Chondrocyte (in vitro differentiated cells): ENCODE data around the gene CELF2. TPM values are rescaled to one million over a fixed set of nuclear protein-coding genes. Genes with fewer than 3 reads are reported as not detected.

Source experiments
- DNase-seq: peaks from one replicate; pipeline ENCODE4 v3.0.0; 2021; ENCODE audit warnings: mixed read lengths, low spot score
- H3K27ac Mint-ChIP-seq: one replicate; pipeline ENCODE4 v1.8.0; 2021; ENCODE audit warnings: mild to moderate bottlenecking, moderate library complexity, mixed read lengths; ENCODE audit not compliant: unreplicated experiment
- H3K27me3 Mint-ChIP-seq: 2 replicates; pipeline ENCODE4 v1.8.0; 2021; ENCODE audit warnings: low read depth, mixed read lengths
- H3K36me3 Mint-ChIP-seq: 2 replicates; pipeline ENCODE4 v1.8.0; 2021; ENCODE audit warnings: low read depth, mixed read lengths
- H3K4me1 Mint-ChIP-seq: 2 replicates; pipeline ENCODE4 v1.8.0; 2021; ENCODE audit warnings: low read depth, mild to moderate bottlenecking, mixed read lengths
- H3K4me3 Mint-ChIP-seq: one replicate; pipeline ENCODE4 v1.8.0; 2021; ENCODE audit warnings: mild to moderate bottlenecking, moderate library complexity, mixed read lengths; ENCODE audit not compliant: unreplicated experiment
- H3K9me3 Mint-ChIP-seq: 2 replicates; pipeline ENCODE4 v1.8.0; 2021; ENCODE audit warnings: low read depth, mixed read lengths
- total RNA-seq: library from RNA; stranded (reverse); gene quantifications from 3 replicates; pipeline ENCODE4 v1.2.1, GENCODE V29; 2021
- TF ChIP-seq, protein P1 (sequence below): fragments of 200-600 bp; sonication (generic); IDR thresholded peaks from 2 replicates; pipeline ENCODE4 v1.5.0; 2021; ENCODE audit warnings: antibody characterized with exemption, mild to moderate bottlenecking, moderate library complexity

The CELF2 gene
- total RNA-seq, 1 donor from 2014 or later = 44.3 TPM

DNA sequence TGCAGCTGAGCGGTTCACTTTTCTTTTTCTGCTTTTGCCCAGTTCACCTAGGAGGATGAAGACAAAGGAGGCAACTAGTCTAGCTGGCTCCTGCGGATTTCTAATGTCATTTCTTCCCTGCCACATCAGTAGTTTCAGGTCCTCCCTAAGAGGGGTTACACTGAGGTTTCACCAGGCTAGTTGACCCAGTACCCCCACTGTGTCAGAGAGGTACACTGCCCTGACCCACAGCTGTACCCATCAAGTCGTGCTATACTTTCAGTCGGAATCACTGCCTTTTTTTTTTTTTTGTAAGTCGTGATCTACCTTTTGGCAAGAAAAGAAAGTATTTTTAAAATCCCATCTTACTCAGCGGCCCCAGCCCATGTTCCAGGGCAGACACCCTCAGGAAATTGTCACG lies 243.5 kb downstream of the CELF2 start:
- Mint-ChIP-seq H3K36me3 (peaks cover 14% of the 10 kb centered on the region), H3K4me1 (no peaks in the 10 kb centered on the region), H3K9me3 (no peaks in the 10 kb centered on the region), H3K27me3 (no peaks in the 10 kb centered on the region), H3K4me3 (no peak overlapping the region), H3K27ac (no peak overlapping the region)
- DNase-seq = no peak
- TF ChIP-seq, protein P1, sequence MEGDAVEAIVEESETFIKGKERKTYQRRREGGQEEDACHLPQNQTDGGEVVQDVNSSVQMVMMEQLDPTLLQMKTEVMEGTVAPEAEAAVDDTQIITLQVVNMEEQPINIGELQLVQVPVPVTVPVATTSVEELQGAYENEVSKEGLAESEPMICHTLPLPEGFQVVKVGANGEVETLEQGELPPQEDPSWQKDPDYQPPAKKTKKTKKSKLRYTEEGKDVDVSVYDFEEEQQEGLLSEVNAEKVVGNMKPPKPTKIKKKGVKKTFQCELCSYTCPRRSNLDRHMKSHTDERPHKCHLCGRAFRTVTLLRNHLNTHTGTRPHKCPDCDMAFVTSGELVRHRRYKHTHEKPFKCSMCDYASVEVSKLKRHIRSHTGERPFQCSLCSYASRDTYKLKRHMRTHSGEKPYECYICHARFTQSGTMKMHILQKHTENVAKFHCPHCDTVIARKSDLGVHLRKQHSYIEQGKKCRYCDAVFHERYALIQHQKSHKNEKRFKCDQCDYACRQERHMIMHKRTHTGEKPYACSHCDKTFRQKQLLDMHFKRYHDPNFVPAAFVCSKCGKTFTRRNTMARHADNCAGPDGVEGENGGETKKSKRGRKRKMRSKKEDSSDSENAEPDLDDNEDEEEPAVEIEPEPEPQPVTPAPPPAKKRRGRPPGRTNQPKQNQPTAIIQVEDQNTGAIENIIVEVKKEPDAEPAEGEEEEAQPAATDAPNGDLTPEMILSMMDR = no peak

DNA sequence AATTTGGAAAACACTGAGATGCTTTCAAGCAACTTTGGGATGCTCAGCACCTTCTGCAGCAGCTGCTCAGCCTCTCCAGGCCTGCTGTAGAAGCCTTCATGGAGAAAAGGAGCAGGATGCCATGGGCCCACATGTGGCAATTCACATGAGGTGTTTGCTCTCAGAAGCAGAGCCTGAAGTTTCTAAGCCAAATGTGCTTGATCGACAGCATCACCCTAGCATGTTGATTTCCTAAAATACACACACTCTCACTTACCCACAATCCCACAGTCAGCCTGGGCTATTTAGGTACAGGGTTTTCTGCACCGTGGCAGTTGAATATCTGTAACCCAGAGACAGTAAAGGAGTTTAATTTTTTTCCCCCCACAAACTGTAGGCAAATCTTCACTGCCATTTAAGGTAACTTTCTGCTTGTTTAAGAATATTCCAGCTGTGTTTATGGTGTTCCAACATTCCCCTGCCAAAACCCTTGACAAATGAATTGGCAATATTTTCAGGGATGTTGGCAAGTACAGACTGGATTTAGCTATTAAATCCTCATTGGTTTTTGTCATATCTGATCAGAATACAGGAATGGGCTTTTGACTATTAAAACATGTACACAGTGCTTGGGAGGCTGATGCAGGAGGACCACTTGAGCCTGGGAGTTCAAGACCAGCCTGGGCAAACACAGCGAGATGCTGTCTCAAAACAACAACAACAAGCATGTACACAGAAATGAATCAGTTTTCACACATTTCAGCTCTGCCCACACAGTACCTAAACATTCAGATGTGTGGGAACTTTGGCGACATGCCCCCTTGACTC lies 244.2 kb downstream of the CELF2 start:
- Mint-ChIP-seq H3K36me3 (peaks cover 14% of the 10 kb centered on the region), H3K27me3 (no peaks in the 10 kb centered on the region), H3K4me3 (no peak overlapping the region), H3K4me1 (no peaks in the 10 kb centered on the region), H3K27ac (no peak overlapping the region), H3K9me3 (no peaks in the 10 kb centered on the region)
- no peak for DNase-seq
- TF ChIP-seq, protein P1 = no peak

DNA sequence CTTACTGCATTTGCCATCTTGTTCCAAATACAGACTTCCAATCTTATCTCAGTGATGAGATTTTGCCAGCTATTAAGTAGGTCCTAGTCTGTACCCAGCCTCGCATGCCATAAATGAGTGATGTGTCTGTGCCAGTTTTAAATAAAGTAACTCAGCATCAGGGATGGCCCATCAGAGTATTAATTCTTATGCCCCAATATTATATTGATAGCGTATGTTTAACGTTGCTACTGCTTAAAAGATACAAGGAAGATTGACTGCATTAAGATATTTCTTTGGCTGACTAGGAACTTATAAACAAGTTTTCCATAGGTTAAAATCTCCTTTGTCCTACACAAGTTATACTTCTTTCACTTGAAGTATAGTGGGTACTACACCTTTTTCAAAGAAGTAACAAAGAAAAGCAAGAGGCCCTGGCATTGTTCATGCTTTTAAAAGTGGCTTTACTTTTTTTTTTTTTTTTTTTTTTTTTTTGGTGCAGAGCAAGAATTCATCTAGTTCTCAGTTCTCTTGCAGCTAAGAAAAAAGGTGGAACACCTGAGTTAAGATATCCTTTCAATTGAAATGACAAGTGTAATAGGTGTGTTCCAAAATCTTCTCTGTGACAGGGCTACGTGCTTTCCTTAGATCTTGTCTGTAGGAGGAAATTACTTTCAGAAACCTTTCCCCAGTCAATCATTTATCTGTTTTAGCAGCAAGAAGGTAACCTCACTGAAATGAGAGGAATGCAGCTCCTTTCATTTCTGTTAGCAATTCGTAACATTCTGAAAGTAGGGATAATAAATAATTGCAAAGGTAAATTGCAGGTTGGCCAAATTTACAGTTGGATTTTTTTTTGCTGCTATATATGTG lies 245.0 kb downstream of the CELF2 start:
- H3K27ac Mint-ChIP-seq = no peak overlapping the region
- no peak for DNase-seq
- TF ChIP-seq, protein P1 = no peak
- H3K4me3 Mint-ChIP-seq = no peak overlapping the region
- no peaks in the 10 kb centered on the region for H3K9me3 Mint-ChIP-seq
- no peaks in the 10 kb centered on the region for H3K4me1 Mint-ChIP-seq
- H3K27me3 Mint-ChIP-seq = no peaks in the 10 kb centered on the region
- peaks cover 14% of the 10 kb centered on the region for H3K36me3 Mint-ChIP-seq

DNA sequence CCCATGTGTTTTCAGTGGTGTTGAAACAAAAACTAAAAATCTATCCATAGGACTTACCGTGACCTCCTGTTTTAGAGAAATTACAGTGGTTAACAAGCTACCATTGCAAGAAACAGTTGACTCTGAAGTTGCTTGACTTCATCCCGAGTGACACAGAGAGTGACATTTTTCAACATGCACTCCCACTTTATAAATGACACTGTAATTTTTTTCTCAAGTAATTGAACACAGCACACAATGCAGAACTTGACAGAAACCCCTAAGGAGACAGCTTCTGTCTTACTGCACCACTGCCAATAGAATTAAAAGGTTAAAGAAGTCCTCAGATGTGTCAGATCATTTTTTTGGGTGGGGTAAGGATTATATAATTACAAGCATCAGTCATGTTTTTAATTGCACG lies 246.1 kb downstream of the CELF2 start:
- Mint-ChIP-seq H3K27ac (no peak overlapping the region), H3K36me3 (peaks cover 11% of the 10 kb centered on the region), H3K4me3 (no peak overlapping the region), H3K4me1 (no peaks in the 10 kb centered on the region), H3K9me3 (no peaks in the 10 kb centered on the region), H3K27me3 (no peaks in the 10 kb centered on the region)
- no peak for DNase-seq
- TF ChIP-seq, protein P1 = no peak

DNA sequence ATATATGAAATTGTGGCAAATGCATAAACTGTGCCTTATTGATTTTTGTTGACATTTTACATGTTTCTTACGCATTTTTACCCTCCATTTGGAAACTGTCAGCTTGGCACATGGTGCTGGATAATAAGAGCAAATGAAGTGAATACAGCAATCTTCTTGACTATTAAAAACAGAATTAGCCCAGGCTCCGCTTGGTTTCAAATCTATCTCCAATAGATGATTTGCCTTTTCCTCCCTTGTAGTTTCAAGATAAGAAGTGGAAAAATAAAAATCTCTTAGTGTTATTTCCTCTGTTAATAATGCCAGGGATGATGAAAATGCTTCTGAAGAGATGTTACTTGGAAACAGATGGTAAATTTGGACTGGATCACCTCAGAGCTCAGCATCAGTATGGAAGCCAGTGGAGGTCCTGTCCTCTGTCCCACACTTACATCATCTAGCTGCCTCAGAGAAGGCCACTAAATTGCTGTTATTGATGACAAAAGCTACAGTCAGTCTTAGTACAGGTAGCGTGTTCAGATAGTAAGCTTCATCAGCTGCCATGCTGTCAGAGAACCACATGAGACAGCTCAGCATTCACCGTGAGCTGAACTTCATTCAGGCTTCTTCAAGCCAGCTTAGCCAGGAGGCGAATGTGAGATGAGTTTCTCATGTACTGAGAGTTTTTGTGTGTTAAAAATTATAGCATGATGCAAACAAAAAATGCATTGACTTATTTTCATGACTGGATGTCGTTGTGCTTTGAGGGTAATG lies 246.8 kb downstream of the CELF2 start:
- DNase-seq = no peak
- no peaks in the 10 kb centered on the region for H3K9me3 Mint-ChIP-seq
- no peaks in the 10 kb centered on the region for H3K27me3 Mint-ChIP-seq
- H3K27ac Mint-ChIP-seq = no peak overlapping the region
- H3K36me3 Mint-ChIP-seq = peaks cover 7% of the 10 kb centered on the region
- H3K4me1 Mint-ChIP-seq = no peaks in the 10 kb centered on the region
- TF ChIP-seq, protein P1 = no peak
- H3K4me3 Mint-ChIP-seq = no peak overlapping the region
